Measurements from ENCODE around the gene DHRS7C. TPM values are rescaled to one million over a fixed set of nuclear protein-coding genes. Genes with fewer than 3 reads are reported as not detected.

The DHRS7C gene
- total RNA-seq, 4 donors from 2014 or later: not detected

GRCh38 chr17:9811086-9811485, 19.7 kb upstream of the DHRS7C start:
- intact Hi-C loops (cut with DNase I; ENCODE audit: low total_unique reads): no loop called here
- H3K27me3 ChIP-seq: no peaks in the 10 kb centered on the region
- no peaks in the 10 kb centered on the region for H3K36me3 ChIP-seq
- no peak overlapping the region for H3K27ac ChIP-seq
- TF ChIP-seq POLR2A (IDR thresholded peaks at IDR 0.05) (no peak), CTCF (IDR thresholded peaks at IDR 0.05) (no peak)
- DNase-seq: no peak
- H3K4me1 ChIP-seq: no peaks in the 10 kb centered on the region
- H3K4me3 ChIP-seq: no peak overlapping the region
- no peaks in the 10 kb centered on the region for H3K9me3 ChIP-seq

- Histone ChIP-seq H3K4me3 (no peak overlapping the region), H3K9me3 (no peaks in the 10 kb centered on the region), H3K27me3 (no peaks in the 10 kb centered on the region), H3K27ac (no peak overlapping the region), H3K4me1 (no peaks in the 10 kb centered on the region), H3K36me3 (no peaks in the 10 kb centered on the region)
- intact Hi-C loops (cut with DNase I; ENCODE audit: low total_unique reads): no loop called here
- TF ChIP-seq CTCF (IDR thresholded peaks at IDR 0.05): no peak
- TF ChIP-seq POLR2A (IDR thresholded peaks at IDR 0.05): no peak
- DNase-seq: no peak
Observed at GRCh38 chr17:9810100-9810949, 18.9 kb upstream of the DHRS7C start.

GRCh38 chr17:9809409-9809808, 18.0 kb upstream of the DHRS7C start:
- no peaks in the 10 kb centered on the region for H3K36me3 ChIP-seq
- no peaks in the 10 kb centered on the region for H3K4me1 ChIP-seq
- intact Hi-C loops (cut with DNase I; ENCODE audit: low total_unique reads): no loop called here
- H3K9me3 ChIP-seq: no peaks in the 10 kb centered on the region
- H3K4me3 ChIP-seq: no peak overlapping the region
- no peak for DNase-seq
- no peak overlapping the region for H3K27ac ChIP-seq
- TF ChIP-seq CTCF (IDR thresholded peaks at IDR 0.05) (no peak), POLR2A (IDR thresholded peaks at IDR 0.05) (no peak)
- H3K27me3 ChIP-seq: no peaks in the 10 kb centered on the region

GRCh38 chr17:9806699-9807098, 15.3 kb upstream of the DHRS7C start:
- intact Hi-C loops (cut with DNase I; ENCODE audit: low total_unique reads): no loop called here
- no peak overlapping the region for H3K27ac ChIP-seq
- no peaks in the 10 kb centered on the region for H3K4me1 ChIP-seq
- H3K9me3 ChIP-seq: no peaks in the 10 kb centered on the region
- no peaks in the 10 kb centered on the region for H3K27me3 ChIP-seq
- DNase-seq: no peak
- no peak overlapping the region for H3K4me3 ChIP-seq
- no peak for TF ChIP-seq POLR2A (IDR thresholded peaks at IDR 0.05)
- no peak for TF ChIP-seq CTCF (IDR thresholded peaks at IDR 0.05)
- no peaks in the 10 kb centered on the region for H3K36me3 ChIP-seq

- Histone ChIP-seq H3K27me3 (no peaks in the 10 kb centered on the region), H3K4me1 (no peaks in the 10 kb centered on the region), H3K9me3 (no peaks in the 10 kb centered on the region), H3K36me3 (no peaks in the 10 kb centered on the region), H3K4me3 (no peak overlapping the region), H3K27ac (no peak overlapping the region)
- TF ChIP-seq CTCF (IDR thresholded peaks at IDR 0.05): no peak
- no peak for TF ChIP-seq POLR2A (IDR thresholded peaks at IDR 0.05)
- intact Hi-C loops (cut with DNase I; ENCODE audit: low total_unique reads): no loop called here
- DNase-seq: no peak
Observed at GRCh38 chr17:9805769-9806168, 14.4 kb upstream of the DHRS7C start.
